MG63 (cell line): Measurements from ENCODE around the gene MBNL2. TPM values are rescaled to one million over a fixed set of nuclear protein-coding genes. Genes with fewer than 3 reads are reported as not detected.
"Not testable (repeated sequence)": the region's sequence is repeated elsewhere in the genome, so short reads cannot be mapped to it uniquely, and the experiment has no call there.

Source experiments
- DNase-seq: peaks from one replicate; pipeline ENCODE4 v3.0.0-alpha.2; 2020
- H3K27me3 ChIP-seq: fragments of 250-450 bp; sonication (Bioruptor Pico); 2 replicates; pipeline ENCODE4 v1.5.1; 2020; ENCODE audit warnings: mild to moderate bottlenecking, moderate library complexity
- H3K36me3 ChIP-seq: fragments of 250-450 bp; sonication (Bioruptor Pico); 2 replicates; pipeline ENCODE4 v1.5.1; 2020; ENCODE audit warnings: mild to moderate bottlenecking, moderate library complexity
- H3K4me3 ChIP-seq: fragments of 250-450 bp; sonication (Bioruptor Pico); 2 replicates; pipeline ENCODE4 v1.5.1; 2020; ENCODE audit warnings: mild to moderate bottlenecking, moderate library complexity
- H3K9me3 ChIP-seq: fragments of 250-450 bp; sonication (Bioruptor Pico); 2 replicates; pipeline ENCODE4 v1.5.1; 2020; ENCODE audit warnings: mild to moderate bottlenecking, moderate library complexity
- total RNA-seq: library from RNA; depleted of rRNA; stranded (reverse); fragments of >200 nt; shearing (Covaris generic); gene quantifications from 2 replicates; pipeline ENCODE4 v1.2.3, GENCODE V29; 2014; ENCODE audit warnings: low replicate concordance

The MBNL2 gene
- total RNA-seq, 1 experiment from 2014 or later = 28.6 TPM

DNA sequence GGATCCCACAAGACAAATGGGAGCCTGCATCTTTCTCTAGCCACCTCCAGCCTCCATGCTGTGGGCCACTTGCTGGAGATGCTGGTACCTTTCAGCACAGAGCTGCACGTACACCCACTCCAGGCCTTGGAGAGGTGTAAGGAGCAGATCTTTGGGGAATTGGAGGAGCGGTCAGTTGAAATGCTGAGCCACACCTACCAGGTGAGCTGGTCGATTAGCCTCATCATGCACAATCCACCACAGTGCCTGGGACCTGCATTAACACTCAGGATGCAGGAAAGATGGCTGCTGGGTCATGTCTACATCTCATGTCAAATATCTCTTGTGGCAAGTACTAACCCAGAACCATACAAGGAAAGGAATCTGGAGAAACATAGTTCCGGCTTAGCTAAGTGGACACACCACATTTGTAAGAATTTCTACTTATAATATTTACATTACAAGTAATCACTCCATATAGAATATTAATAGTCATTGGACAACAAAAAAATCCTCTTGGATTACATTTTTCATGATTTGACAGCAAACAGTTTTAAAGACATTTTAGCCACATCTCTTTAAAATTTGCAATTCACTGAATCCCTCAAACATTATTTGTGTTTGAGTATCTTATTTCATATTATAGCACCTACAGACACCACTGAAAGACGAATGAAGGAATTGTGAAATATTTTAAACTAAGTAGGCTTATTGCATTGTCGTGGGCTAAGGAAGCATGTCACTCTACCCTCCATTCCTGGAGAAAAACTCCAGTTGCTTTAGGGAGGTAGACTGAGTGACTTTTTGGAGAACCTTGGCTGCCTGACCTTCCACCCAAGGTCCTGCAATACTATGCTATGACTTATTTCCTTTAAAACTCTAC is 21.8 kb upstream of the MBNL2 start:
- no peak for DNase-seq
- Histone ChIP-seq H3K9me3 (no peaks in the 10 kb centered on the region), H3K36me3 (no peaks in the 10 kb centered on the region), H3K27me3 (no peaks in the 10 kb centered on the region), H3K4me3 (no peak overlapping the region)

DNA sequence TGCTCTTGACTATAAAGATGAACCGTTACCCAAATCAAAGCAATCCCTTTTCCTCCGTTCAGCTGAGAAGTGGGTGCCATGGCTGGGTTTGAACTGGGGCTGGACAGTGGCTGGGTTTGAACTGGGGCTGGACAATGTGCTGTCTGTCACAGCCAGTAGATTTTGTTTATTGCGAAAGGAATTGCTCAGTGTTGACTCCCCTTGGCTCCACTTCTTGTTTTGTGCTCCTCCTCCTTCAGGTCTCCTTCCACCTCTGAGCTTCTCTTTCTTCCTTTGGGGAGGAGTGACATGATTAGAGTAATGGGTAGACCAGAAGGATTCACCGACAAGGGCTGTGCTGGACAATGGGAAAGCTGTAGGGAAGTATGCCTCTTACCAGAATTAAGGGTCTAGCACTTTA is 19.4 kb upstream of the MBNL2 start:
- H3K27me3 ChIP-seq = no peaks in the 10 kb centered on the region

DNA sequence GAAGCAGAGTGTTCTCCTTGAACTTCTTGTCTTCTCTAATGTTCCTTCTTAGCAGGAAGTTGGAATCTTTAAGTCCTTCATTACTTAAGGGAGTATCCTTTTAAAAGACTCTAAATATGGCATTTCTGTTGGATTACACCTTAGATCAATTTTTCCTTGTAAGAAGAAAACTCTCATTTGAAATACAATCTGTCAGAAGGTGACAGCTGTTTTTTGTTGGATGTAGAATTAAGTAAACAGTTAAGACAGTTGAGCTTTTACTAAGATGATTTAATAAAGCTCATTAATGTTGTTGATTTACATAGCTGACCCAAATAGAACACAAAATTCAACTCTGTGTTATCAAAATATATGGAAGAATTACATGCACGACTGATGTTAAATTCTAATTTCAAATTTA is 16.7 kb upstream of the MBNL2 start:
- H3K4me3 ChIP-seq = no peak overlapping the region
- no peaks in the 10 kb centered on the region for H3K36me3 ChIP-seq
- no peaks in the 10 kb centered on the region for H3K27me3 ChIP-seq
- DNase-seq = no peak
- no peaks in the 10 kb centered on the region for H3K9me3 ChIP-seq

More for the DNA sequence above, 19.4 kb upstream of the MBNL2 start:
- DNase-seq = no peak
- Histone ChIP-seq H3K9me3 (no peaks in the 10 kb centered on the region), H3K36me3 (no peaks in the 10 kb centered on the region), H3K4me3 (no peak overlapping the region)

DNA sequence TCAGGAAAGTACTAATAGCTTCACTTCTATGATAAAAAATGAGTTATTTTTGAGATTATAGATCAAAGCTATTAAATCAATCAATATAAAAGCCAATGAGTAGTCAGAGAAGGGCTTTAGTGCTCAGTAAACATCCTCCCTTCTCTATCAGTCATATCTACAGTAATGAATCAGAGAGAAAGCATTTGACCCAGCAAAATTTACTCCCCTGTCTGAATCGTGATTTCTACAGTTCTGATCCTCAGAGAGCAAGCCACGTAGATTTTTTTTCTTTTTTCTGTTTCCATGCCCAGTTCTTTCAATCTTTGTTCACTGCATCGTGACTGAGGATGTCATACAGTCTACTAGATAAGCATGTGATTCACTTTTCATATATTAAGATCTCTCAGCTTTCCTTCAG is 16.2 kb upstream of the MBNL2 start:
- Histone ChIP-seq H3K36me3 (no peaks in the 10 kb centered on the region), H3K27me3 (no peaks in the 10 kb centered on the region), H3K9me3 (no peaks in the 10 kb centered on the region), H3K4me3 (no peak overlapping the region)
- no peak for DNase-seq

DNA sequence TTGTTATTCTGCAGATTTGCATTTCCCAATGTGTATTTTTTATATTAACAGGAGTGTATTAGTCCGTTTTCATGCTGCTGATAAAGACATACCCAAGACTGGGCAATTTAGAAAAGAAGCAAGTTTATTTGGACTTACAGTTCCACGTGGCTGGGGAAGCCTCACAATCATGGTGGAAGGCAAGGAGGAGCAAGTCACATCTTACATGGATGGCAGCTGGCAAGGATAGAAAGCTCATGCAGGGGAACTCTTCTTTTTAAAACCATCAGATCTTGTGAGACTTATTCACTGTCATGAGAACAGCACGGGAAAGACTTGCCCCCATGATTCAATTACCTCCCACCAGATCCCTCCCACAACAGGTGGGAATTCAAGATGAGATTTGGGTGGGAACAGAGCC is 14.9 kb upstream of the MBNL2 start:
- H3K36me3 ChIP-seq, DNase-seq: not testable (repeated sequence)

DNA sequence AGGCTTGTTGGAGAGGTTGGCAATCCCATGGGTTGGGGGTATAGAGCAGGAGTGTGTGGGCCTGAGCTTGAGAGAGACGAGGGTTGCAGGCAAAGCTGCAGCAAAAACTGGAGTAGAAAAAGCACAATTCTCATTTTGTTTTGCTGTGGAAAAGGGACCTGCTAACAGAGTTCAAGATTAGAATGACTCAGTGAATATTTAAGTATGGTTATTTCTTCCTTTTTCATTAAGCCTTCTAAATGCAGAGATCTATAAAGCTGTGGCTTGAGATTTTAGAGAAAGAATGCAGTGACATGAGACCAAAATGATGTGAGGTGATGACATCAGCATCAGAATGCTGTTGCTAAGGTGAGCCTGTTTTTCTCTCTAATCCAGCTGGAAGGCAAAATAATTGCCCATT is 10.8 kb upstream of the MBNL2 start:
- no peak for DNase-seq
- Histone ChIP-seq H3K4me3 (no peak overlapping the region), H3K27me3 (no peaks in the 10 kb centered on the region), H3K9me3 (no peaks in the 10 kb centered on the region), H3K36me3 (no peaks in the 10 kb centered on the region)

More for the DNA sequence above, 14.9 kb upstream of the MBNL2 start:
- H3K9me3 ChIP-seq, H3K27me3 ChIP-seq, H3K4me3 ChIP-seq: not testable (repeated sequence)

DNA sequence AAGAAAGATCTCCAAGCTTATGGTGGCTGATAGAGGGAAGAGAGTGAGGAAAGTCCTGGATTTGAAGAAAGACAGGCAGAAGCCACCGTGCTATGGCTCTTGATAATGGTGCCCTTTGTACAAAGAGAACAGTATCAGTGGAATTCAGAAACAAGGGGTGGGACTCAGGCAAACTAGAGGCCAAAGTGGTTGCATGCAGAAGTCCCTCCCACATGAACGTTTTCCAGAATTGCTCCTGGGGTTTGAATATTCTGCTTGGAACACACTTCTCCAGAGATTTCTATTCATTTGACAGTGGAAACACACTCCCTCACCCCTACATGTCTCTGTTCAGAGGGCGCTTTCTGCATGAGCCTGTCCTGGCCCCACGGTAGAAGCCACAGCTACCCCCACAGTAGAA is 10.1 kb upstream of the MBNL2 start:
- H3K36me3 ChIP-seq = no peaks in the 10 kb centered on the region
- DNase-seq = no peak
- no peaks in the 10 kb centered on the region for H3K27me3 ChIP-seq
- no peak overlapping the region for H3K4me3 ChIP-seq
- H3K9me3 ChIP-seq = no peaks in the 10 kb centered on the region

DNA sequence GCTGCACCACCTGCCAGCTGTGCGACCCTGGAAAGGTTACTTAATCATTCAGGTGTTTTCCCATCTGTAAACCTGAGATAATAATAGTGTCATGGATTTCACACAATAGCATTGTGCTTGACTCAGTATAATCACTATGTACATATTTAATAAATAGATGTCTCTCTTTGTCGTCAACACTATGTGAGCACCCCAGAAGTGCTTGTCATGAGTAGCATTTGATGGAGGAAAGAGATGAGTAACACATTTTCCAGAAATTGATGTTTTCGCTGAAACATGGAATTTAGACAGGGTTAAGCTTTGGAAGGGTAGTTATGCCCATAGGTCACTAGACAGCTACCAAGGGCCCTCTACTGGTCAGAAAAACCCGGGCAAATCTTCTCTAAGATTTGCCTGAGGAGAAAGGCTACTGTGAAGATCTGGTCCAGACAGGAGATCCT is 9.5 kb upstream of the MBNL2 start:
- no peaks in the 10 kb centered on the region for H3K36me3 ChIP-seq
- peak; percentile 18 for DNase-seq
- no peaks in the 10 kb centered on the region for H3K27me3 ChIP-seq
- no peaks in the 10 kb centered on the region for H3K9me3 ChIP-seq
- no peak overlapping the region for H3K4me3 ChIP-seq

DNA sequence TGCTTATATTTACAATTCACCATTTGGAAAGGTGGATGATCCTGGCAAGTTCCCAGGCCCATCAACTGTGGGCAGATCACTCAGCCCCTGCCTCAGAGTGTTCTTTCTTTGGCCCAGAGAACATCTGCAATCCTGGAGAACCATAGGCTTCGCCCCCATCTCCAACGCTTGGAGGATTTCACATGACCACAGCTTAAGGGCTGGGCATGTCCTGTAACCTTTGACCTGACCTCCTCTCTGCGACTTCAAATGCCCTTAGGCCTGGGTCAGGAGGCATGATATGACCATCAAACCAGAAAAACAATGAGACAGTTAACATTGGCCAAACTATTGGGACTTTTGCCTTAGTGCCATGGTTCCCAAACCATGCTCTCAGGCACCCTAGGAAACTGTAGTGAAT is 7.2 kb upstream of the MBNL2 start:
- H3K27me3 ChIP-seq = no peaks in the 10 kb centered on the region
- H3K36me3 ChIP-seq = no peaks in the 10 kb centered on the region
- DNase-seq = no peak
- H3K9me3 ChIP-seq = no peaks in the 10 kb centered on the region
- H3K4me3 ChIP-seq = no peak overlapping the region

DNA sequence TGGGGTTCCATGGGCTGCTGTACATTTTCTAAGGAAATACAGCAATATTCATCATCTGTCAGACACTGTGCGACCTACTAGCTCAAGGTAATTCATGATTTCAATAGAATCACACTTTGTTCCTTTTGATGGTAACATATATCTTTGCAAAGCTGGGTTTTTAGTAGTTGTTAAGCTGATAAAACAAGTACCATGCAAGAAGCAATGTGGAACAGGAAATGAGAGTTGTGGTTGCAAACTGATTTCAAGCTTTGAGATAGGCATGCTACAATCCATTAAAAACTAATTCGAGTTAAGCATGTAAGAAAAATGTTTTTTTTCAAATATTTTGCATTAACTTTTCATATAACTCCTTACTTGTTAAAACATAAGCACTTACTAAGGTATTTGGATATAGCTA is 6.8 kb upstream of the MBNL2 start:
- H3K27me3 ChIP-seq = no peaks in the 10 kb centered on the region
- H3K4me3 ChIP-seq = no peak overlapping the region
- no peaks in the 10 kb centered on the region for H3K36me3 ChIP-seq
- no peaks in the 10 kb centered on the region for H3K9me3 ChIP-seq
- DNase-seq = no peak

DNA sequence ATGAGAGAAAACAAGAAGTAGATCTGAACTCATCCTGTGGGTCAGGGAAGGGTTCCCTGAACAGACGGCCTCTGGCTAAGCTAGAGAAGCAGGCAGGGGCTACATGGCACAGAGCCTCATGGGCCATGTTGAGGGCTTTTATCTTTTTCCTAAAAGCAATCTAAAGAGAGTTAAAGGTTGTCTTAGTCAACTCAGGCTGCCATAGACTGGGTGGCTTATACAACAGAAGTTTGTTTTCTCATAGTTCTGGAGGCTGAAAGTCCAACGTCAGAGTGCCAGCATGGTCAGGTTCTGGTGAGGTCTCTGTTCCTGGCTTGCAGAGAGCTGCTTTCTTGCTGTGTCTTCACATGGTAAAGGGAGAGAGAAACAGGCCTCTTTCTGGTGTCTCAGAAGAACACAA is 2.9 kb upstream of the MBNL2 start:
- no peak for DNase-seq
- Histone ChIP-seq H3K9me3 (no peaks in the 10 kb centered on the region), H3K27me3 (no peaks in the 10 kb centered on the region), H3K4me3 (no peak overlapping the region), H3K36me3 (peaks cover 11% of the 10 kb centered on the region)

DNA sequence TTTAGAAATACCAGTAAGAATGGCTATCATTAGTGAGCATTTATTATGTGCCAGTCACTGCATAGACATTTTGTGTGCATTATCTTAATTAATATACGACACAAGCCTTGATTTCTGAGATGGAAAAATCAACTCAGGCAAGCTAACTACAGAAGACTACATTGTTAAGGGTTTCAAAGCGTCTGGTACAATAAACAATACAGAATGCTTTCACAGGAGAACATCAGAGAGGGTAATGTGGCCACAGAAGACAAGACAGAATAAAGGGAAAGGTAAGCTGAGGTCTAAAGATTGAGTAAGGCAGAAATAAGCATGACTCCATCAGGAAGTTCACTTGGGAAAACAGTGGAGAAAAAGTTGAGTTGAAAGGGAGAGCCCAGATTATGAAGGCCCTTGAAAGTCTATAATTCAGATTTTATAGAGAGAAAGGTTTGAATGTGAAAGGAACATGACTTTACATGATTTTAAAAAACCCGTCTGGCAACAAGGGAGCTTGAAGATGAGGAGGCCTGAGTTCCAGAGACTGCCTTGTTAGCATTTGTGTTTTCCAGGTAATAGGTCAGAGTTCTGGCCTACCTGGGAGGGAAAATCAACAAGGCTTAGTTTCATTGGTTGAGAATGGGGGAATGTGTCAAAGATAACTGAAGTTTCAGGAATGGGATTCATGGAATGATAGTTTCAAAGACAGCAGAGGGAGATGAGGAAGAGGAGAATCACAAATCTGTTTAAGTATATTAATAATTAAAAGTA is 1.8 kb upstream of the MBNL2 start:
- no peaks in the 10 kb centered on the region for H3K27me3 ChIP-seq
- DNase-seq = no peak
- H3K4me3 ChIP-seq = no peak overlapping the region
- no peaks in the 10 kb centered on the region for H3K9me3 ChIP-seq
- peaks cover 19% of the 10 kb centered on the region for H3K36me3 ChIP-seq

DNA sequence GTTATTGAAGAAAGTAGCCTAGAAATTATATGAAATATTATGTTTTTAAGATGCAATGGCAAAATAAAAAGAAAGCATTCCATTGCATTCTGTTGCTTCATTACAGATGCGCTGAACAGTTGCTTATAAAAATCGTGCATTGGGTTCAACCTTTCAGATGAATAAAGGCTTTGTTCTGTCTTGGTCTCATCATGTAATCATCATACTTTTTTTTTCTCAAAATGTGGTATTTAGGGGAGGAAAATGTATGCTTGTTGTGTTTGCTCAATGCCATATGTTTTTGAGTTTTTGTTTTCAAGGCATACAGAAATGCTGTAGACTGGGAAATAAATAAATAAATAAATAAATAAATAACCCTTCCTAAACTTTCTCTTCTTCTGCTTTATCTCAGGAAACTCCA is 1.1 kb upstream of the MBNL2 start:
- Histone ChIP-seq H3K9me3 (no peaks in the 10 kb centered on the region), H3K36me3 (peaks cover 25% of the 10 kb centered on the region), H3K27me3 (no peaks in the 10 kb centered on the region), H3K4me3 (no peak overlapping the region)
- DNase-seq = no peak

DNA sequence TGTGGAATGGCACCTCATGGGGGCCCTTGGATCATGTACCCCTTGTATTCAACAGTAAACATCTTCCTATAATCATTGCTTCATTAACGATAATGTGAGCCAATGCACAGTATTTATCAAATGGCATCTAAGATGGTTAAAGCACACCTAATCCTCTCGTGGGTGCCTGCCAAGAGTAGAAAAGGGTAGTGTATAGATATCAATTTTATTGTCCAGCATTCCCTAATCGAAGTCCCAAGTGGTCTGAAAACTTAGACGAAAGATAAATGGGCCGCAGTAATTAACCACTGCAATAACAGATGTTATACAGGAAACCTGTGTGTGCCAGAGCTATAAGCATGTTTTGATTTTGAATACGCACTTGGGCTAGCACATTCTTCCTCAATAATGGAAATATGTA is 667 bp upstream of the MBNL2 start:
- no peaks in the 10 kb centered on the region for H3K27me3 ChIP-seq
- peak overlapping the region; percentile 74 for H3K4me3 ChIP-seq
- peaks cover 29% of the 10 kb centered on the region for H3K36me3 ChIP-seq
- no peak for DNase-seq
- no peaks in the 10 kb centered on the region for H3K9me3 ChIP-seq

DNA sequence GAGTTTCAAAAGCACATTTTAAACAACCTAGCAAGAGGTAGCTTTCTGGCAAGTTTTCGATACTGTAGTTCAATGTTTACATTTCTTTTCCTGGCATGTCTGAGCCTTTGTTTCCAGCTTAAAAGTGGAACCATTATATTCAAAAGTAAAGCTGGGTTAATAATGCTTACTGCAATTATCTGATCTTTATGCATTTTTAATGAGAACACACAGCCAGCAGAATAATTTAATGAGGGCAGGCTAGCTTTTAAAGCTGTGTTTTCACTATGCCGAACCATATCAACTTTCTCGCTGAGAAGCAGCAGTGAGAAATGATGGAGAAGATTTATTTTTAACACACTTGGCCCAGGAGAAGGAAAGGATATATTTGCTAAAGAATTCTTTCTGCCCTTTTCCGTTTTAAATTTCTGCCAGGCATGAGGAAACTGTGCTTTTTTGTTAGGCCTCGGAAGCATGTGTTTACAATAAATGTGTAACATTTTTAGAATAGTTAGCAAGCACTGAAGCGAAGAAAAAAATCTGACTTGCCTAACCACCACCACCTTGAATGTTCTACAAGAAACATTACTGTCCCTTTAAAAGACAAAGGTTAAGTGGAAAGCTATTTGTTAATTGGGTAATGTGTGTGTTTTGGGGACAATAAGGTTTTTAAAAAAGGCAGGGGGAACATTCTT is 1.0 kb downstream of the MBNL2 start:
- Histone ChIP-seq H3K9me3 (no peaks in the 10 kb centered on the region), H3K27me3 (no peaks in the 10 kb centered on the region), H3K4me3 (peak overlapping the region; percentile 74), H3K36me3 (peaks cover 34% of the 10 kb centered on the region)
- no peak for DNase-seq

DNA sequence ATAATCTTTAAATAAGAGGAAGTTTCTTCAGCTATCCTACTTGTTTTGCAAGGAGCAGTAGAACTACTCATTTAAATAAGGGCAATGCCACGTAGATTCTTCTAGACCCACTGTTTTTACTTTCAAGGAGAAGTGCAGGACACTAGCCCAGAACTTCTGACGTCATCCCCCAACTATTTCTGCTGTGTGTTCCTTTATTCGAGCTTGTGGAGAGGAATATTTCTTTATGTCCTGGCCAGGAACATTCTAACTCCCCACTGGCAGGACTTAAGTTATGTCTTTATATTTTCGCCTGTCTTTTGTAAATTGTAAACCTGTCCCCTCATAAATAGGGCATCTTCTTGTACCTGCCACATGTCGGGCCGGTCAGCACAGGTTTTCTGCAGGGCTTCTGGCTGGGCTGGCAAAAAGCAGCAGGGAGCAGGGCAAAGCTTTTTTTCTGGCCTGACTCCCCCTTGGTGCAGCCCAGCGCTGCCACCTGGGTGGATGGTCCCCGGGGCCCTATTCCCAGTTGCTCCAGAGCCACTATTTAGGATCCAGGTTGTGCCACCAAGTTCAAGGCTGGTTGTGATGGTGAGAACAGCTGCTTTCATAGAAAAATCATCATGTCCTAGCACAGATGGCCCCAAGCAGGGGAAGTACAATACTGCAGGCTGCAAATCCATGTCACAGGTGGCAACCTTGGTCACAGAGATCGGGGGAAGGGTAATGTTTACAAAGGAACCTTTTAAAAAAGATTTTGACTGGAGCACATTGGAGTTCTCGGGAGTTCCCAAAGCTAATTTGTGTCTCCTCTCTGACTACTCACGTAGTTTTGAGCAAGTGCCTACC is 1.8 kb downstream of the MBNL2 start:
- peak; percentile 73 for DNase-seq
- H3K36me3 ChIP-seq = peaks cover 34% of the 10 kb centered on the region

More for the DNA sequence above, 1.8 kb downstream of the MBNL2 start:
- Histone ChIP-seq H3K4me3 (peak overlapping the region; percentile 74), H3K27me3 (no peaks in the 10 kb centered on the region), H3K9me3 (no peaks in the 10 kb centered on the region)
